HepG2 (cell line): ENCODE results near the gene GPR25. TPM values are rescaled to one million over a fixed set of nuclear protein-coding genes. Genes with fewer than 3 reads are reported as not detected.

Experiments used
- ATAC-seq: fragments of 200-7000 bp; cut with Tn5 transposase; 3 replicates; pipeline ENCODE4 v1.9.1; 2020; ENCODE audit warnings: mild to moderate bottlenecking, moderate library complexity
- BruUV-seq: library from RNA; stranded (reverse); fragments of 400-500 nt; replicated peaks from 2 replicates; lab custom pipeline; 2021; lab: Mats Ljungman, UMichigan
- CTCF ChIA-PET: fragments of 300-600 bp; formaldehyde crosslinking; extraction: SDS; loops from one replicate; lab custom pipeline; 2021; ENCODE audit warnings: low total read pairs, inconsistent platforms, low intra/inter-chr PET ratio; lab: Yijun Ruan, JAX
- POLR2A ChIA-PET: fragments of 350-600 bp; sonication (Branson Sonifier 250); formaldehyde crosslinking; loops from one replicate; lab custom pipeline; 2020; ENCODE audit warnings: antibody characterized with exemption, inconsistent platforms; lab: Yijun Ruan, JAX
- DNase-seq: peaks from one replicate; pipeline ENCODE4 v3.0.0-alpha.2; 2015; ENCODE audit warnings: low spot score
- FAIRE-seq: peaks from 3 replicates; lab custom pipeline; 2011; peaks lifted over from hg19 to GRCh38; lab: Jason Lieb, UNC
- H2AFZ ChIP-seq: one replicate; pipeline ENCODE4 v1.6.1; 2011; ENCODE audit warnings: low read length, inconsistent platforms
- H3K27ac ChIP-seq: fragments of 300-600 bp; 3 replicates; pipeline ENCODE4 v1.8.0; 2011; ENCODE audit warnings: mixed run types, mild to moderate bottlenecking, mixed read lengths, low read length, inconsistent platforms; ENCODE audit not compliant: insufficient read depth; ENCODE audit errors: extremely low read length
- H3K27me3 ChIP-seq, 2 experiments: fragments of 200-600 bp in 1 of 2; 2 replicates in 1 of 2; 3 replicates in 1 of 2; pipeline versions ENCODE4 v1.6.0 to v1.8.0; 2011; ENCODE audit warnings: low read length in 2 of 2, mild to moderate bottlenecking in 2 of 2, moderate library complexity in 2 of 2, inconsistent platforms in 1 of 2; ENCODE audit not compliant: insufficient read depth in 2 of 2, control insufficient read depth in 1 of 2
- H3K36me3 ChIP-seq, 2 experiments: fragments of 200-600 bp in 1 of 2; replicated peaks in 1 of 2; 2 replicates in 1 of 2; 3 replicates in 1 of 2; pipeline versions ENCODE4 v1.5.1 to v1.8.0; 2011; ENCODE audit warnings: low read length in 2 of 2, inconsistent platforms in 1 of 2; ENCODE audit not compliant: insufficient read depth in 2 of 2, control insufficient read depth in 1 of 2
- H3K4me1 ChIP-seq: 2 replicates; pipeline ENCODE4 v1.5.1; 2012; ENCODE audit warnings: low read length, inconsistent platforms; ENCODE audit not compliant: insufficient read depth
- H3K4me2 ChIP-seq: 2 replicates; pipeline ENCODE4 v1.6.0; 2011; ENCODE audit warnings: low read depth, low read length, inconsistent platforms
- H3K4me3 ChIP-seq, 3 experiments: fragments of 200-600 bp in 1 of 3; sonication (generic), shearing (Covaris generic) in 1 of 3; replicated peaks in 1 of 3; 2 replicates each; pipeline ENCODE4 v1.5.1; 2011 to 2016; ENCODE audit warnings: low read length in 3 of 3, inconsistent platforms in 2 of 3, low read depth in 2 of 3, mild to moderate bottlenecking in 2 of 3, control low read depth in 1 of 3, mixed read lengths in 1 of 3; ENCODE audit not compliant: insufficient read depth in 1 of 3
- H3K79me2 ChIP-seq: one replicate; pipeline ENCODE4 v1.6.1; 2011; ENCODE audit warnings: low read length, inconsistent platforms; ENCODE audit not compliant: insufficient read depth
- H3K9ac ChIP-seq: 2 replicates; pipeline ENCODE4 v1.6.0; 2011; ENCODE audit warnings: mild to moderate bottlenecking, low read depth, low read length, inconsistent platforms; ENCODE audit not compliant: insufficient read depth
- H3K9me3 ChIP-seq: 2 replicates; pipeline ENCODE4 v1.5.1; 2012; ENCODE audit warnings: mild to moderate bottlenecking, low read length
- H4K20me1 ChIP-seq: 2 replicates; pipeline ENCODE4 v1.6.0; 2011; ENCODE audit warnings: inconsistent platforms, mild to moderate bottlenecking, low read length, moderate library complexity; ENCODE audit not compliant: insufficient read depth
- BRD4 ChIP-seq: sonication (generic); formaldehyde crosslinking; IDR thresholded peaks from 2 replicates; pipeline ENCODE4 v1.4.0; 2020; ENCODE audit warnings: missing genetic modification reagents
- CCAR2 ChIP-seq: fragments of 200-400 bp; formaldehyde crosslinking; optimal IDR thresholded peaks from 2 replicates; pipeline ENCODE3; 2018; ENCODE audit warnings: low read depth, mild to moderate bottlenecking, low read length, moderate library complexity
- CENPT ChIP-seq: sonication (generic); formaldehyde crosslinking; IDR thresholded peaks from 2 replicates; pipeline ENCODE4 v1.8.0; 2022; ENCODE audit warnings: low read depth, mild to moderate bottlenecking, moderate library complexity, missing genetic modification reagents
- EEA1 ChIP-seq: sonication (generic); formaldehyde crosslinking; IDR thresholded peaks from 2 replicates; pipeline ENCODE4 v1.5.1; 2020; ENCODE audit warnings: mild to moderate bottlenecking, missing genetic modification reagents, borderline replicate concordance
- EP300 ChIP-seq, 3 experiments: sonication (generic) in 1 of 3; formaldehyde crosslinking in 1 of 3; IDR thresholded peaks; 2 replicates each; pipeline versions ENCODE4 v1.5.1 to v1.6.1; 2011 to 2020; ENCODE audit warnings: low read depth in 2 of 3, low read length in 2 of 3, borderline replicate concordance in 1 of 3, improper control_type of control experiment in 1 of 3, mild to moderate bottlenecking in 1 of 3, missing genetic modification reagents in 1 of 3, moderate library complexity in 1 of 3
- HOXD1 ChIP-seq: sonication (generic); formaldehyde crosslinking; IDR thresholded peaks from 2 replicates; pipeline ENCODE4 v1.5.0; 2020; ENCODE audit warnings: missing genetic modification reagents
- MAFF ChIP-seq: IDR thresholded peaks from 2 replicates; pipeline ENCODE4 v1.6.1; 2011; ENCODE audit warnings: low read depth, low read length, improper control_type of control experiment
- MED13 ChIP-seq: sonication (generic); formaldehyde crosslinking; IDR thresholded peaks from 2 replicates; pipeline ENCODE4 v1.5.0; 2020; ENCODE audit warnings: missing genetic modification reagents
- PHF20 ChIP-seq: sonication (generic); formaldehyde crosslinking; IDR thresholded peaks from 2 replicates; pipeline ENCODE4 v1.5.0; 2020; ENCODE audit warnings: mild to moderate bottlenecking, missing genetic modification reagents
- PHF5A ChIP-seq: IDR thresholded peaks from one replicate; pipeline ENCODE4 v1.6.1; 2018; ENCODE audit warnings: low read depth, missing genetic modification reagents; ENCODE audit not compliant: unreplicated experiment
- POLR2G ChIP-seq: fragments of 200-400 bp; formaldehyde crosslinking; IDR thresholded peaks from 2 replicates; pipeline ENCODE4 v1.6.1; 2018; ENCODE audit warnings: mild to moderate bottlenecking, low read depth, low read length, moderate library complexity
- SRF ChIP-seq: IDR thresholded peaks from 2 replicates; pipeline ENCODE4 v1.6.1; 2011; ENCODE audit warnings: mild to moderate bottlenecking, low read depth, low read length, moderate library complexity
- ZFYVE20 ChIP-seq: sonication (generic); formaldehyde crosslinking; IDR thresholded peaks from 2 replicates; pipeline ENCODE4 v1.8.0; 2023; ENCODE audit warnings: low read depth, mild to moderate bottlenecking, moderate library complexity, missing genetic modification reagents, borderline replicate concordance
- ZNF138 ChIP-seq: sonication (generic); formaldehyde crosslinking; IDR thresholded peaks from 2 replicates; pipeline ENCODE4 v1.5.0; 2020; ENCODE audit warnings: mild to moderate bottlenecking, low read depth, missing genetic modification reagents
- ZSCAN12 ChIP-seq: sonication (generic); formaldehyde crosslinking; IDR thresholded peaks from 2 replicates; pipeline ENCODE4 v1.9.0; 2021; ENCODE audit warnings: mild to moderate bottlenecking, missing genetic modification reagents
- WGBS: methylation state at CpG from one replicate; pipeline ENCODE4 v1.1.6; 2017; ENCODE audit warnings: low lambda C conversion rate; 5-methylcytosine and 5-hydroxymethylcytosine counted together
- in situ Hi-C: cut with HindIII; loops from 2 replicates; pipeline ENCODE4 v1.10.0; 2017; ENCODE audit warnings: low pct_unique_long_range_greater_than_20kb; ENCODE audit not compliant: extremely low pct_ligation_motif_present
- intact Hi-C: fragments of 100-400 bp; cut with micrococcal nuclease; formaldehyde crosslinking; loops from one replicate; pipeline ENCODE4 v1.10.0; 2022; ENCODE audit not compliant: unreplicated experiment
- polyA plus RNA-seq, 8 experiments: library from polyadenylated mRNA; depleted of rRNA in 3 of 8; stranded (reverse) in 7 of 8; unstranded in 1 of 8; fragments of >200 nt; fragmentation: Illumina TruSeq in 4 of 8; extraction: Trizol in 4 of 8; gene quantifications; 2 replicates each; pipeline versions ENCODE4 v1.2.1 to v1.2.3, GENCODE V29; 2011 to 2016; ENCODE audit warnings: low read depth in 4 of 8, missing spikeins in 1 of 8, mixed read lengths in 1 of 8; ENCODE audit not compliant: insufficient read depth in 1 of 8
- total RNA-seq, 5 experiments: library from RNA; depleted of rRNA; stranded (reverse); fragments of >200 nt; fragmentation: Illumina TruSeq; extraction: Trizol; gene quantifications; 2 replicates each; pipeline ENCODE4 v1.2.3, GENCODE V29; 2016; ENCODE audit warnings: low read depth in 1 of 5
- TF ChIP-seq, protein P1 (sequence below): IDR thresholded peaks from 2 replicates; pipeline ENCODE4 v1.6.1; 2012; ENCODE audit warnings: inconsistent platforms
- TF ChIP-seq, protein P2 (sequence below): IDR thresholded peaks from 2 replicates; pipeline ENCODE4 v1.6.1; 2016; ENCODE audit warnings: missing compliant biosample characterization, missing genetic modification reagents, borderline replicate concordance
- TF ChIP-seq, protein P3 (sequence below): sonication (generic); formaldehyde crosslinking; IDR thresholded peaks from 2 replicates; pipeline ENCODE4 v1.5.1; 2020; ENCODE audit warnings: mild to moderate bottlenecking, missing genetic modification reagents
- TF ChIP-seq, protein P4 (sequence below): sonication (generic); formaldehyde crosslinking; IDR thresholded peaks from 2 replicates; pipeline ENCODE4 v1.5.0; 2020; ENCODE audit warnings: missing genetic modification reagents

Gene GPR25
- total and polyA plus RNA-seq, 2 of the 13 experiments (the other 11 are each of a cell fraction or from before 2014, with no cell fraction given): not detected

DNA sequence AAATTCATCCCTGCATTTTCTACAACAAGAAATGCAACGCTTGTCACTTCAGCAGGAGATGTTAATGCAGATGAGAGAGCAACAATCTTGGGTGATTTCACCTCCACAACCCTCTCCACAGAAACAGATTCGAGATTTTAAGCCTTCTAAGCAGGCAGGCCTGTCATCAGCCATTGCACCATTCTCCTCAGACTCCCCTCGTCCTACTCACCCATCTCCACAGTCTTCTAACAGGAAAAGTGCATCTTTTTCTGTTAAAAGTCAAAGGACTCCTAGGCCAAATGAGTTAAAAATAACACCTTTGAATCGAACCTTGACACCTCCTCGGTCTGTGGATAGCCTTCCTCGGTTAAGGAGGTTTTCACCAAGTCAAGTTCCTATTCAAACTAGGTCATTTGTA is 23.4 kb upstream of the GPR25 start:
- Histone ChIP-seq H3K4me3 (no peak overlapping the region), H3K9ac (no peak overlapping the region), H3K27me3 (no peaks in the 10 kb centered on the region; a peak in 1 of 5 replicates), H3K27ac (no peak overlapping the region), H3K4me2 (no peak overlapping the region), H3K79me2 (no peaks in the 10 kb centered on the region), H3K36me3 (peaks cover 4 to 31% of the 10 kb centered on the region in 2 experiments; a peak in 4 of 5 replicates), H4K20me1 (no peaks in the 10 kb centered on the region), H2AFZ (no peak overlapping the region), H3K9me3 (no peaks in the 10 kb centered on the region), H3K4me1 (no peaks in the 10 kb centered on the region; the same call in 1 of the 2 replicates)
- CTCF ChIA-PET: no interaction called here
- FAIRE-seq: no peak
- no peak for DNase-seq
- in situ Hi-C loops (no loop called here), intact Hi-C loops (no loop called here)
- POLR2A ChIA-PET: no interaction called here
- TF ChIP-seq, protein P1, sequence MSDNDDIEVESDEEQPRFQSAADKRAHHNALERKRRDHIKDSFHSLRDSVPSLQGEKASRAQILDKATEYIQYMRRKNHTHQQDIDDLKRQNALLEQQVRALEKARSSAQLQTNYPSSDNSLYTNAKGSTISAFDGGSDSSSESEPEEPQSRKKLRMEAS: no peak
- TF ChIP-seq PHF20 (CRISPR knock-in tag): no peak
- no peak for TF ChIP-seq EEA1 (CRISPR knock-in tag)
- no peak for TF ChIP-seq PHF5A (CRISPR knock-in tag)
- no peak for TF ChIP-seq MAFF
- TF ChIP-seq ZSCAN12 (CRISPR knock-in tag): no peak
- TF ChIP-seq BRD4 (CRISPR knock-in tag): no peak
- TF ChIP-seq ZNF138: no peak
- TF ChIP-seq, protein P2, sequence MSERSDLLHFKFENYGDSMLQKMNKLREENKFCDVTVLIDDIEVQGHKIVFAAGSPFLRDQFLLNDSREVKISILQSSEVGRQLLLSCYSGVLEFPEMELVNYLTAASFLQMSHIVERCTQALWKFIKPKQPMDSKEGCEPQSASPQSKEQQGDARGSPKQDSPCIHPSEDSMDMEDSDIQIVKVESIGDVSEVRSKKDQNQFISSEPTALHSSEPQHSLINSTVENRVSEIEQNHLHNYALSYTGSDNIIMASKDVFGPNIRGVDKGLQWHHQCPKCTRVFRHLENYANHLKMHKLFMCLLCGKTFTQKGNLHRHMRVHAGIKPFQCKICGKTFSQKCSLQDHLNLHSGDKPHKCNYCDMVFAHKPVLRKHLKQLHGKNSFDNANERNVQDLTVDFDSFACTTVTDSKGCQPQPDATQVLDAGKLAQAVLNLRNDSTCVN (CRISPR knock-in tag): no peak
- no peak for TF ChIP-seq CENPT (CRISPR knock-in tag)
- no peak for TF ChIP-seq MED13 (CRISPR knock-in tag)
- no peak for TF ChIP-seq ZFYVE20
- TF ChIP-seq POLR2G: no peak
- TF ChIP-seq SRF: no peak
- TF ChIP-seq, protein P3, sequence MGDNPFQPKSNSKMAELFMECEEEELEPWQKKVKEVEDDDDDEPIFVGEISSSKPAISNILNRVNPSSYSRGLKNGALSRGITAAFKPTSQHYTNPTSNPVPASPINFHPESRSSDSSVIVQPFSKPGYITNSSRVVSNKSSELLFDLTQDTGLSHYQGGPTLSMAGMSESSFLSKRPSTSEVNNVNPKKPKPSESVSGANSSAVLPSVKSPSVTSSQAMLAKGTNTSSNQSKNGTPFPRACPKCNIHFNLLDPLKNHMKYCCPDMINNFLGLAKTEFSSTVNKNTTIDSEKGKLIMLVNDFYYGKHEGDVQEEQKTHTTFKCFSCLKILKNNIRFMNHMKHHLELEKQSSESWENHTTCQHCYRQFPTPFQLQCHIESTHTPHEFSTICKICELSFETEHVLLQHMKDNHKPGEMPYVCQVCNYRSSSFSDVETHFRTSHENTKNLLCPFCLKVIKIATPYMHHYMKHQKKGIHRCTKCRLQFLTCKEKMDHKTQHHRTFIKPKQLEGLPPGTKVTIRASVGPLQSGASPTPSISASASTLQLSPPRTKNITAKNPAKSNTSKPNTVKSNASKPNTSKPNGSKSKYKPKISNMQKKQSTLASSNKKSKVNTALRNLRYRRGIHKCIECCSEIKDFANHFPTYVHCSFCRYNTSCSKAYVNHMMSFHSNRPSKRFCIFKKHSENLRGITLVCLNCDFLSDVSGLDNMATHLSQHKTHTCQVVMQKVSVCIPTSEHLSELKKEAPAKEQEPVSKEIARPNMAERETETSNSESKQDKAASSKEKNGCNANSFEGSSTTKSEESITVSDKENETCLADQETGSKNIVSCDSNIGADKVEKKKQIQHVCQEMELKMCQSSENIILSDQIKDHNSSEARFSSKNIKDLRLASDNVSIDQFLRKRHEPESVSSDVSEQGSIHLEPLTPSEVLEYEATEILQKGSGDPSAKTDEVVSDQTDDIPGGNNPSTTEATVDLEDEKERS (CRISPR knock-in tag): no peak
- TF ChIP-seq HOXD1: no peak
- TF ChIP-seq CCAR2: no peak
- TF ChIP-seq EP300 (IDR thresholded peaks at IDR 0.05; ENCODE audit: low read depth in 2 of 2, low read length in 2 of 2): no peak
- no peak for TF ChIP-seq EP300 (CRISPR knock-in tag; IDR thresholded peaks at IDR 0.05; ENCODE audit: borderline replicate concordance)
- TF ChIP-seq, protein P4, sequence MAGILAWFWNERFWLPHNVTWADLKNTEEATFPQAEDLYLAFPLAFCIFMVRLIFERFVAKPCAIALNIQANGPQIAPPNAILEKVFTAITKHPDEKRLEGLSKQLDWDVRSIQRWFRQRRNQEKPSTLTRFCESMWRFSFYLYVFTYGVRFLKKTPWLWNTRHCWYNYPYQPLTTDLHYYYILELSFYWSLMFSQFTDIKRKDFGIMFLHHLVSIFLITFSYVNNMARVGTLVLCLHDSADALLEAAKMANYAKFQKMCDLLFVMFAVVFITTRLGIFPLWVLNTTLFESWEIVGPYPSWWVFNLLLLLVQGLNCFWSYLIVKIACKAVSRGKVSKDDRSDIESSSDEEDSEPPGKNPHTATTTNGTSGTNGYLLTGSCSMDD: no peak
- WGBS: 89% methylated on average over 6 of the region's 6 CpGs
- TSS peak; percentile 36 for BruUV-seq
- ATAC-seq: no peak
